22Rv1 (cell line): Measurements from ENCODE around the gene CCDC196.

Experiments used
- ZFX ChIP-seq: fragments of 450-650 bp; IDR thresholded peaks from 2 replicates; pipeline ENCODE4 v1.6.1; 2017; ENCODE audit warnings: antibody characterized with exemption, borderline replicate concordance
- TF ChIP-seq, protein P1 (sequence below): fragments of 450-650 bp; IDR thresholded peaks from 2 replicates; pipeline ENCODE4 v1.5.1; 2017; ENCODE audit warnings: mild to moderate bottlenecking

DNA sequence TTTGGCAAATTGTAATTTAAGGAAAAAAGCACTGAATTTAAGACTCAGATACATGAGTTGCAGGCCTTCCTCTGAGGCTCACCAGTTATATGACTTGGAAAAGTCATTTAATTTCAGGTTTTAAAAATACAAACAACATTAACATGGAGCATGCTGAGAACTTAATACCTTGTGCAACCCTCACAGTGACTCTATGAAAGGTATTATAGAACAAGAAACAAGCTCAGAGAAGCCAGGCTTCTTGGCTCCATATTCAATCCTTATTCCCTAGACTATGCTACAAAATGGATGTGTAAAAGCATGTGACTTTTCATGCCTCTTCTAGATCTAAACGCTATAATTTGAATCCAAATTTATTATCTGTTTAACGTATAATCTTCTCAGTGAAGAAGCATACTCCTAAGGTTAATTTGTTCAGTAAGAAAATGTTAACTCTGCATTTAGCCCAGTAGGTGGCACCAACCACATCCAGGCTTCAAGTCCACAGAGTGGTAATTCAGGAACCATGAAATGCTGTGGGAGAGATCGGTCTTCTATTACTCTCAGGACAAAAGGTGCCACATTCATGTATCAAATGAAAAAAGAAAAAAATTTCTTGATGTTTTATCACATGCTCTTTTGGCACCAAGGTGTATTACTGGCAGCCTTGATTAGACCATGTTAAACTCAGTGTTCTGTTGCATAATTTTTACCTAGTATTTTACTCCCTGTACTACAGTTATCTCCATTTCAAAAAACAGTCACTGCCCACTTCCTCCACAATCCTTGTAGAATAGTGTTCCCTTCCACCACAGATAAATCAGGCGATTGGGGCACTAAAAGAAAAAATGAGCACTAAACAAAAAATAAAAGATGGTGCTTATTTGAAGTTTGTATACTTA, 9.3 kb downstream of the CCDC196 start:
- TF ChIP-seq, protein P1, sequence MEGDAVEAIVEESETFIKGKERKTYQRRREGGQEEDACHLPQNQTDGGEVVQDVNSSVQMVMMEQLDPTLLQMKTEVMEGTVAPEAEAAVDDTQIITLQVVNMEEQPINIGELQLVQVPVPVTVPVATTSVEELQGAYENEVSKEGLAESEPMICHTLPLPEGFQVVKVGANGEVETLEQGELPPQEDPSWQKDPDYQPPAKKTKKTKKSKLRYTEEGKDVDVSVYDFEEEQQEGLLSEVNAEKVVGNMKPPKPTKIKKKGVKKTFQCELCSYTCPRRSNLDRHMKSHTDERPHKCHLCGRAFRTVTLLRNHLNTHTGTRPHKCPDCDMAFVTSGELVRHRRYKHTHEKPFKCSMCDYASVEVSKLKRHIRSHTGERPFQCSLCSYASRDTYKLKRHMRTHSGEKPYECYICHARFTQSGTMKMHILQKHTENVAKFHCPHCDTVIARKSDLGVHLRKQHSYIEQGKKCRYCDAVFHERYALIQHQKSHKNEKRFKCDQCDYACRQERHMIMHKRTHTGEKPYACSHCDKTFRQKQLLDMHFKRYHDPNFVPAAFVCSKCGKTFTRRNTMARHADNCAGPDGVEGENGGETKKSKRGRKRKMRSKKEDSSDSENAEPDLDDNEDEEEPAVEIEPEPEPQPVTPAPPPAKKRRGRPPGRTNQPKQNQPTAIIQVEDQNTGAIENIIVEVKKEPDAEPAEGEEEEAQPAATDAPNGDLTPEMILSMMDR: peak; percentile 93
- no peak for TF ChIP-seq ZFX
